NCI-H2107 (cell line): ENCODE measurements around the gene C1orf50.
"Not testable (repeated sequence)": the region's sequence is repeated elsewhere in the genome, so short reads cannot be mapped to it uniquely, and the experiment has no call there.

Source experiments
- DNase-seq: peaks from one replicate; lab custom pipeline; 2025; lab: John Stamatoyannopoulos, UW

Gene C1orf50

DNA sequence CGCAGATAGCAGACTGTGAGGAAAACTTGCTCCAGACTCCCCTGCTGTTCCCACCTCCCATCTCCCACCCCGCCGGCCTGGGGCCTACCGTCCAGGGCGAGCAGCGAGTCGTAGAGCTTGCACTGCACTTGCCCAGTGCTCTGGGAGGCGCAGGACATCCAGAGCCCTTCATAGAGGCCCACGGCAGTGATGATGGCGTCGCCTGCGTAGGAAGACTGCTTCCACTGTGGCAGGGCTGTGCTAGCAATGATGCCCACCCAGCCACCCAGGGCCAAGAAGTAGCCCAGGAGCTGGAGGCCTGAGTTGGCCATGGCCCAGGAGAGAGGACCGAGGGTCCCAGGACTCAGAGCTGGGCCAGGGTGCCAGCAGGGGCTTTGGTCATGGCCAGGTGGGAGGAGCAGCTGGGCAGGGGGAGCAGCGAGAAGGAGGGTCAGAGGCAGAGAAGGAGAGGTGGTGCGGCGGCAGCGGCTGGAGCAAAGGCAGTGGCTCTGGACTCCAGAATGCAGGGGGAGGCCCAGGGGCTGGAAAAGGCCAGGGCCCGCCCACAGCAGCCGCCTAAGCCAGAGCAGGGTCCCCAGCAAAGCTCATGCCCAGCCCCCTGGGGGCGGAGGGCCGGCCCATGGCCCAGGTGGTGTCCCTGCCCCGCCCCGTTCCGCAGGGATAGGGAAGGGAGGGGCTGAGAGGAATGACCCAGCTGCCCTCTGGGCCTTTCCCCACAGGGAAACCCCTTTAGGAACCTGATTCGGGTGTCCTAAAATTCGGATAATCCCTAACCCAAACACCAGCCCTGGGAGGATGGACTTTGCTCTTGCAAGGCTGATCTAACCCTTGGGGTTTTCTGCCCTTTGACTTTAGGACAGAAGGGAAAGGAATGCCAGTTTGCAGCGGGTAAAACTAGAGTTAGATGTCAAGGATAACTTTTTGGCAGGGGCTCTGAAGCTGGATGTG is 27.0 kb upstream of the C1orf50 start, which contains the start of gene CLDN19:
CLDN19 (minus strand) TSS at position 484 of the 948 bp plus-strand sequence; CDS start at position 311, 173 bp downstream.
- no peak for DNase-seq

DNA sequence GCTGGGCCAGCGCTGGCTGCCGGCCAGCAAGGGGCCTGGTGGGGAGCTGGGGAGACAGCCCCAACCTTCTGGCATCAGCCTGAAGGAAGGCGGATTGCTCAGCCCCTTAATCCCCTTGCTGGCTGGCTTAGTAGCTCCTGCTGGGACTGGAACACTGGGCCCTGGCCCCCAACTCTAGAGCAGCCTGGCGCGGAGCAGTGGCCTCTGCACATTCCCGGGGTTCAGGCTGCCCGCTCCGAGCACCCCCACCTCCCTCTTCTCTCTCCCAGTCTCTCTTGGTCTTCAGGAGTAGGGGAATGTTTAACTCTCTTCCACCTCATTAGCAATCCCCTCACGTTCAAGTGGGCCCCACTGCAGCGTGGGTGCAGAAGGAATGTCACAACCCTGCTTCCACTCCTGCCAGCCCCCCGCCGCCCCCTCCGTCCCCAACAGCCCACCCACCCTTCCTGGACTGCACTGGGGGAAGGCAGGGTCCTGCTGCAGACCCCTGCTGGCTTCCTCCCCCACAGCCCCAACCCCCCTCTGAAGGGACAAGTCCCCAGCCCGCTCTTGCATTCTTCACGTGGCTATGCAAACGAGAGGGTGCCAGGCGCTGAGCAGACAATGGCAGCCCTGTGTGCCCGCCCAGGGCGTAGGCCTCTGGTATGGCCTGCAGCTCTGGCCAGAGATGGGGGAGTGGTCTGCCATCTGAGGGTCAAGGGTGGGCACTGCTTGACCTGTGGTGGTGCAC is 26.0 kb upstream of the C1orf50 start:
- DNase-seq: no peak

GRCh38 chr1:42741706-42742105 is 25.3 kb upstream of the C1orf50 start:
- no peak for DNase-seq

DNA sequence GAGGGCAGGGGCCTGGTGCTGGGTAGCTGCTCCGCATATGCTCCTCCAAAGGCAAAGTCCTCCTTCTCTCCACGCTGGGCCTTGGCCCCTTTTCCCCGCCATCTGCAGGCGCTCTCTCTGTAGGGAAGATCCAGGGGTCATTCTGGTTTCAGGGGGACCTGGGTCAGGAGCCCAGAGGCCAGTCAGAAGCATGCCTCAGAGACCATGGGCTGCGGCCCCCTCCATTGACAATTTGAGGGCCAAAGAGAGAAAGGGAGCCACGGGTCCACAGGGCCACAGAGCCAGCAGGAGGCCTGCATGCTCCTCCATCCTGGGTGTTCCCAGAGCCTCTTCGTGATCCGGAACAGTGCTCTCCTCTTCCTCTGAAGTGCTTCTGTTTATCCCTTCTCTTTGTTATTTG is 24.9 kb upstream of the C1orf50 start:
- no peak for DNase-seq

GRCh38 chr1:42742617-42743316 is 24.3 kb upstream of the C1orf50 start:
- no peak for DNase-seq

GRCh38 chr1:42743317-42744147 is 23.5 kb upstream of the C1orf50 start:
- no peak for DNase-seq

GRCh38 chr1:42744148-42744413 is 23.0 kb upstream of the C1orf50 start:
- no peak for DNase-seq

DNA sequence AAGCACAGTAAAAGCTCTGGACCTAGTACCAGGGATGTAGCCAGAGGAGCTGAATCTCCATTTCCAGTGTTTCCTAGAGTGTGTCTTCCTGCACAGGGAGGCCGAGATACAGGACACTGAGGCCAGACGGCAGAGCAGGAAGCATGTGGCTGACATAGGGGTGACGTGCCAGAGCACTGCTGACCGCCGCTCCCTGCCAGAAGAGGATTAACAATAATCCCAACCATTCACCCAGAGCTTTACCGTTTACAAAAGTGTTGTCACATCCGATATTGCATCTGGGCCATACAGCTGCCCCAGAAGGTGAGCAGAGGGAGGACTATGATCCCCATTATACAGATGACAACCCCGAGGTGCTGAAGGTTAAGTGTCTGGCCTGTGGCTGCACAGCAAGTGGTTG is 21.2 kb upstream of the C1orf50 start:
- no peak for DNase-seq

- no peak for DNase-seq
Observed at GRCh38 chr1:42746436-42747105, 20.5 kb upstream of the C1orf50 start.

DNA sequence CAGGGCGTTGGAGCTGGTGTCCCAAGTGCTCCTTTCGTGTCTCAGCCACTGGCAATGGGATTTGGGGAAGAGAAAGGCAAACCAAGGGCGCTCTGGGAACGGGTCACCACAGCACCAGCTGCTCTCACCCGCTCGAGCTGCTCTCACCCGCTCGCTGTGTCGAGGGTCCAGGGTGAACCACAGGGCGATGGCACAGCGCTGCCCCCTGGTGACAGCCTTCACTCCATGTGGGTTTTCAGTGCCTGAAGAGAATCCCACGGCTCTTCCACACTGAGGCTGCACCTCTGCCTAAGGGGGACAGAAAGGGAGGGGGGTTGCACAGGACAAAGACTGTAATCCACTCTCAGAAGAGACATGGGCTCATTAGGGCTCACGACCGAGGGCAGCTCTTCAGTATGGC is 19.9 kb upstream of the C1orf50 start:
- DNase-seq: no peak

DNA sequence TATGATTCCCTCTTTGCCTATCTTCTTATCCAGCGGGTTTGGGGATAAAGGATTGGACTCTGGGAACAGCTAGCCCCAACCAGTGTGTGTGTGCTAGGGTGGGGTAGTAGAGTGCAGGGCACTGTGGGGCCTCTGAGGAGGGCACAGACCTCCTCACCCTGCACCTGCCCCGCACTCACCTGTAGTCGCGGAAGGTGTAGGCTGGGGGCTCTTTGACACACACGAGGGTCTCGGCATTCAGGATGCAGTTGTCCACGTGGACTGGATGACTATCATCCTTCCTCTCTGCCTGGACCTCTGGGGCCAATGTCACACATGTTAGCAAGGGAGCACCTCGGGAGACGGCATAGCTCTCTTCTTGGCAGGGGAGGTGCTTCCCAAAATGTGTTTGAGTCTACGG is 19.0 kb upstream of the C1orf50 start:
- no peak for DNase-seq

GRCh38 chr1:42748461-42749410 is 18.3 kb upstream of the C1orf50 start:
- DNase-seq: no peak

GRCh38 chr1:42750041-42750440 is 17.0 kb upstream of the C1orf50 start:
- no peak for DNase-seq

- DNase-seq: not testable (repeated sequence)
Observed at GRCh38 chr1:42751511-42752070, 15.5 kb upstream of the C1orf50 start.

GRCh38 chr1:42752284-42752683 is 14.8 kb upstream of the C1orf50 start:
- no peak for DNase-seq

GRCh38 chr1:42753070-42753469 is 14.0 kb upstream of the C1orf50 start:
- DNase-seq: no peak

GRCh38 chr1:42756956-42757891 is 9.8 kb upstream of the C1orf50 start:
- DNase-seq: no peak

GRCh38 chr1:42757892-42758275 is 9.2 kb upstream of the C1orf50 start:
- no peak for DNase-seq

- no peak for DNase-seq
Observed at GRCh38 chr1:42758641-42759040, 8.4 kb upstream of the C1orf50 start.
